Measurements from ENCODE around the gene KCNJ10.
A peak's percentile ranks its signal among the peaks of the same experiment; 100 is the strongest.

The KCNJ10 gene

DNA sequence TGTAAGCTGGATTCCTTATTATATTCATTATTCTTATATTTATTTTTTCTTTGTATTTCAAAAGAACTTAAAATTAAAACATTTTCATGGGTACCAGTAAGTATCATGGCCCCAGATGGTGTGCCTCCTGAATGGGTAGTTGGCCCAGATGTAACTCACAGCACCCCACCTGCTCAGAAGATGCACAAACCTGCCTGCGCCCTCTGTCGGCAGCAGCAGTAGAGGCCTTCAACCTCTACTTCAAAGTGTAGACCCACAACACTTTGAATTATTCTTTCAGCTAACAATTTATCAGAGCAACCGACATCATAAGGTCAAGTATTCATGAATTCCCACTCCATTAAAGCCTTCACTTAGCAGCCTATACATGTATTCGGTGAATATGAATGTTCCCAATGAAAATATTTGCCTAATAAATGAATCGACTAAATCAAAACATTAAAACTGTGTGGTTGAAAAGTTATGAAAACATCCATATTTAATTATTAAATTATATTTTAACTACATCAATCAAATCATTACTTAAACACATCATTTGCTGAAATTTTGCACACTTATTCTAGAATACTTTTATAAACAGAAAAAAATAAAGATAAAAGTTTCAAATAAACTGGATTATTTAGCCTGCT is 63.5 kb downstream of the KCNJ10 start:
- Histone ChIP-seq H3K27ac (replicated peaks) (no peak overlapping the region), H3K27me3 (ENCODE audit: insufficient read depth, poor library complexity, severe bottlenecking) (no peaks in the 10 kb centered on the region), H3K4me3 (replicated peaks; ENCODE audit: insufficient read depth, low read length) (no peak overlapping the region)
- peak; percentile 70 to 73 for DNase-seq (ENCODE audit: low read depth in 1 of 2, low spot score in 1 of 2)
- TF ChIP-seq GABPA (IDR thresholded peaks at IDR 0.05; ENCODE audit: low read depth) (no peak), SPI1 (IDR thresholded peaks at IDR 0.05; ENCODE audit: borderline replicate concordance, low read depth) (no peak), CTCF (IDR thresholded peaks at IDR 0.05; ENCODE audit: insufficient read depth, low read length) (peak; percentile 86), POLR2AphosphoS5 (IDR thresholded peaks at IDR 0.05; ENCODE audit: low read depth) (no peak)
- TF ChIP-seq, protein P1, sequence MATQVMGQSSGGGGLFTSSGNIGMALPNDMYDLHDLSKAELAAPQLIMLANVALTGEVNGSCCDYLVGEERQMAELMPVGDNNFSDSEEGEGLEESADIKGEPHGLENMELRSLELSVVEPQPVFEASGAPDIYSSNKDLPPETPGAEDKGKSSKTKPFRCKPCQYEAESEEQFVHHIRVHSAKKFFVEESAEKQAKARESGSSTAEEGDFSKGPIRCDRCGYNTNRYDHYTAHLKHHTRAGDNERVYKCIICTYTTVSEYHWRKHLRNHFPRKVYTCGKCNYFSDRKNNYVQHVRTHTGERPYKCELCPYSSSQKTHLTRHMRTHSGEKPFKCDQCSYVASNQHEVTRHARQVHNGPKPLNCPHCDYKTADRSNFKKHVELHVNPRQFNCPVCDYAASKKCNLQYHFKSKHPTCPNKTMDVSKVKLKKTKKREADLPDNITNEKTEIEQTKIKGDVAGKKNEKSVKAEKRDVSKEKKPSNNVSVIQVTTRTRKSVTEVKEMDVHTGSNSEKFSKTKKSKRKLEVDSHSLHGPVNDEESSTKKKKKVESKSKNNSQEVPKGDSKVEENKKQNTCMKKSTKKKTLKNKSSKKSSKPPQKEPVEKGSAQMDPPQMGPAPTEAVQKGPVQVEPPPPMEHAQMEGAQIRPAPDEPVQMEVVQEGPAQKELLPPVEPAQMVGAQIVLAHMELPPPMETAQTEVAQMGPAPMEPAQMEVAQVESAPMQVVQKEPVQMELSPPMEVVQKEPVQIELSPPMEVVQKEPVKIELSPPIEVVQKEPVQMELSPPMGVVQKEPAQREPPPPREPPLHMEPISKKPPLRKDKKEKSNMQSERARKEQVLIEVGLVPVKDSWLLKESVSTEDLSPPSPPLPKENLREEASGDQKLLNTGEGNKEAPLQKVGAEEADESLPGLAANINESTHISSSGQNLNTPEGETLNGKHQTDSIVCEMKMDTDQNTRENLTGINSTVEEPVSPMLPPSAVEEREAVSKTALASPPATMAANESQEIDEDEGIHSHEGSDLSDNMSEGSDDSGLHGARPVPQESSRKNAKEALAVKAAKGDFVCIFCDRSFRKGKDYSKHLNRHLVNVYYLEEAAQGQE (IDR thresholded peaks at IDR 0.05; ENCODE audit: insufficient replicate concordance, low read depth) = peak; percentile 19

DNA sequence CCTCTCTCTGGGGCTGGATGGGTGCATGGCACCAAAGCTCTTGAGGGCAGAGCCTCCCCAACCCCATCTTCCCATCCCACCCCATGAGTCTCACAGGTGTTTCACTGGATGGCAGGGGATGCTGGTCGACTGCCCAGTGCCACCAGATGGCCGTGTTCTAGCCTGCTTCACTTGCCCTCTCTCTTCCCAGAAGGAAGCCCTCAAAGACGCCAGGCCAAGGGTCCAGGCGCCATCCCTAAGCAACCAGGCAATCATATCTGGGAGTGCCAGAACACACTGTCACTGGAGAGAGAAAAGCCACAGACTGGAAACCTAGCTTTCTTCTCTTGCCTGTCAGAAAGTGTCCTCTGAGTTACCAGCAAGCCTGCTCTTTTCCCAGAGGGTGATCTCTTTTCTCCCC is 64.9 kb downstream of the KCNJ10 start:
- H3K27me3 ChIP-seq (ENCODE audit: insufficient read depth, poor library complexity, severe bottlenecking) = peaks cover 6% of the 10 kb centered on the region
- H3K27ac ChIP-seq (replicated peaks) = no peak overlapping the region

GRCh38 chr1:160004425-160004824 is 65.5 kb downstream of the KCNJ10 start:
- no peak overlapping the region for H3K27ac ChIP-seq (replicated peaks)
- no peak for DNase-seq (ENCODE audit: low read depth in 1 of 2, low spot score in 1 of 2)
- H3K27me3 ChIP-seq (ENCODE audit: insufficient read depth, poor library complexity, severe bottlenecking) = peaks cover 9% of the 10 kb centered on the region
- H3K4me3 ChIP-seq (replicated peaks; ENCODE audit: insufficient read depth, low read length) = no peak overlapping the region
- TF ChIP-seq GABPA (IDR thresholded peaks at IDR 0.05; ENCODE audit: low read depth) (no peak), POLR2AphosphoS5 (IDR thresholded peaks at IDR 0.05; ENCODE audit: low read depth) (no peak), CTCF (IDR thresholded peaks at IDR 0.05; ENCODE audit: insufficient read depth, low read length) (no peak), SPI1 (IDR thresholded peaks at IDR 0.05; ENCODE audit: borderline replicate concordance, low read depth) (no peak)
- TF ChIP-seq, protein P1 (IDR thresholded peaks at IDR 0.05; ENCODE audit: insufficient replicate concordance, low read depth) = no peak

More for the DNA sequence above, 64.9 kb downstream of the KCNJ10 start:
- DNase-seq (ENCODE audit: low read depth in 1 of 2, low spot score in 1 of 2) = no peak
- TF ChIP-seq, protein P1 (IDR thresholded peaks at IDR 0.05; ENCODE audit: insufficient replicate concordance, low read depth) = no peak
- no peak for TF ChIP-seq CTCF (IDR thresholded peaks at IDR 0.05; ENCODE audit: insufficient read depth, low read length)
- no peak for TF ChIP-seq SPI1 (IDR thresholded peaks at IDR 0.05; ENCODE audit: borderline replicate concordance, low read depth)
- no peak for TF ChIP-seq POLR2AphosphoS5 (IDR thresholded peaks at IDR 0.05; ENCODE audit: low read depth)
- TF ChIP-seq GABPA (IDR thresholded peaks at IDR 0.05; ENCODE audit: low read depth) = no peak
- H3K4me3 ChIP-seq (replicated peaks; ENCODE audit: insufficient read depth, low read length) = no peak overlapping the region
